Measurements from ENCODE around the gene SUN3. TPM values are rescaled to one million over a fixed set of nuclear protein-coding genes. Genes with fewer than 3 reads are reported as not detected.

The SUN3 gene
- total RNA-seq, 1 donor: not detected

DNA sequence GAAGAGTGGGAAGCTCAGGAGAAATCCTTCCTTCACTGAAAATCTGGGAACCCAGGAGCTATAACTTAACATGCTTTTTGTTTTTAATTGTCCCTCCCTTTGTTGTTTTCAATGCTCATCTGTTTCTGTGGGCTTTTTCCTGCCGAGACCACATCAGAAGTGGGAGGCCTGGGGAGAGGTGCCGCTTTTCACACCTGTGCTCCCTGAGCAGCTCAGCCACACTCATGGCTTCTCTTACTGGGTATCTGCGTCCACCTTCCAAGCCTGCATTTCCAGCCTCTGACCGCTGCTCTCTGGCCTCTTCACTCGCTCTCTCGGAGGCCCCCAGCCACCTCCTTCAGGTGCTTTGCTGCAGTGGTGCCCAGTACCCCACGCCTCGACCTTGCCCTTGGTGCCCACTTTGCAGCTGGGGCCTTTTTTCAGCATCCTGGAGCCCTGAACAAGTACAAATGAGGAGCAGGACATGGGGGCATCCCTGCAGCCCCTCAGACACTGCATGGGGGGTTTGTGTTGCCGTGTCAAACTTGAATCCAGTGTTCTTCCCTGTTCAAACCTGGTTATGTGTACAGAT, 16.4 kb upstream of the SUN3 start:
- no peak for DNase-seq (ENCODE audit: low read depth)
- no peak overlapping the region for H3K4me3 ChIP-seq (ENCODE audit: low read depth, low read length)
- TF ChIP-seq, protein P1, sequence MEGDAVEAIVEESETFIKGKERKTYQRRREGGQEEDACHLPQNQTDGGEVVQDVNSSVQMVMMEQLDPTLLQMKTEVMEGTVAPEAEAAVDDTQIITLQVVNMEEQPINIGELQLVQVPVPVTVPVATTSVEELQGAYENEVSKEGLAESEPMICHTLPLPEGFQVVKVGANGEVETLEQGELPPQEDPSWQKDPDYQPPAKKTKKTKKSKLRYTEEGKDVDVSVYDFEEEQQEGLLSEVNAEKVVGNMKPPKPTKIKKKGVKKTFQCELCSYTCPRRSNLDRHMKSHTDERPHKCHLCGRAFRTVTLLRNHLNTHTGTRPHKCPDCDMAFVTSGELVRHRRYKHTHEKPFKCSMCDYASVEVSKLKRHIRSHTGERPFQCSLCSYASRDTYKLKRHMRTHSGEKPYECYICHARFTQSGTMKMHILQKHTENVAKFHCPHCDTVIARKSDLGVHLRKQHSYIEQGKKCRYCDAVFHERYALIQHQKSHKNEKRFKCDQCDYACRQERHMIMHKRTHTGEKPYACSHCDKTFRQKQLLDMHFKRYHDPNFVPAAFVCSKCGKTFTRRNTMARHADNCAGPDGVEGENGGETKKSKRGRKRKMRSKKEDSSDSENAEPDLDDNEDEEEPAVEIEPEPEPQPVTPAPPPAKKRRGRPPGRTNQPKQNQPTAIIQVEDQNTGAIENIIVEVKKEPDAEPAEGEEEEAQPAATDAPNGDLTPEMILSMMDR (IDR thresholded peaks at IDR 0.05; ENCODE audit: insufficient read depth, low read length): no peak

DNA sequence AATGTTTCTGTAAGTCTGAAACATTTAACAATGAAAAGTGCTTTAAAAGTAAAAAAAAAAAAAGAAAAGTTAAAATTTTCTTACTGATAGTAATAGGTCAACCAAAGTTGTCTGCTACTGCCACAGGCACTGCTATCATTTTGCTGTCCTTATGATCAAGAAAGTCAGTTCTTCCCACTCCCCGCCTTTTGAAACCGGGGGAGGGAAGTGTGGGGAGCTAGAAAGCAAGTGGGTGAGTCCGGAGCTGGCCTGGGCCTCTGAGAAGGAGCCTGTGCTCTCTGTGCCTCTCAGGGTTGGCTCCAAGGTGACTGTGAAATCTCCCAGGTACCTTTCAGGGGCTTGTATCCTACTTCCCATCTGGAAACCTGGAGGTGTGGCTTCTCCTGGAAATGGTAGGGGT, 13.7 kb upstream of the SUN3 start:
- TF ChIP-seq, protein P1 (IDR thresholded peaks at IDR 0.05; ENCODE audit: insufficient read depth, low read length): no peak
- DNase-seq (ENCODE audit: low read depth): no peak
- H3K4me3 ChIP-seq (ENCODE audit: low read depth, low read length): no peak overlapping the region

DNA sequence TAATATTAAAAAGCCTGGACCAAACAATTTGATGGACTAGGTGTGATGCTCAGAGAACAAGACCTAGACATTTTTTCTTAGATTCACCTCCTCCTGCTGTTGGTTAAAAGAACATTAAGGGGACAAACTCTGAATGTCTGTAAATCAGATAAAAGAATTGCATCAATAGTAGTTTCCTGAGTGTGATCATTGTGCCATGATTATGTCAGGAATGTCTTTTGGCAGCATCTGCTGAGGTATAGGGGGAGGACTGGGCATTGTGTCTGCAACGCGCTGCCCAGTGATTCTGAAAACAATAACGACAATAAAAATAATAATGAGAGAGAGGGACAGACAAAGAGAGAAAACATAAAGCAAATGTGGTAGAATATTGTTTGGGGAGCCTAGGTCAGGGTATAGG, 13.3 kb upstream of the SUN3 start:
- TF ChIP-seq, protein P1 (IDR thresholded peaks at IDR 0.05; ENCODE audit: insufficient read depth, low read length): no peak
- H3K4me3 ChIP-seq (ENCODE audit: low read depth, low read length): no peak overlapping the region
- DNase-seq (ENCODE audit: low read depth): peak; percentile 30

GRCh38 chr7:48041653-48041970, 12.7 kb upstream of the SUN3 start:
- TF ChIP-seq, protein P1 (IDR thresholded peaks at IDR 0.05; ENCODE audit: insufficient read depth, low read length): no peak
- no peak overlapping the region for H3K4me3 ChIP-seq (ENCODE audit: low read depth, low read length)
- DNase-seq (ENCODE audit: low read depth): peak; percentile 11

GRCh38 chr7:48040944-48041652, 12.2 kb upstream of the SUN3 start:
- no peak overlapping the region for H3K4me3 ChIP-seq (ENCODE audit: low read depth, low read length)
- TF ChIP-seq, protein P1 (IDR thresholded peaks at IDR 0.05; ENCODE audit: insufficient read depth, low read length): no peak
- no peak for DNase-seq (ENCODE audit: low read depth)

DNA sequence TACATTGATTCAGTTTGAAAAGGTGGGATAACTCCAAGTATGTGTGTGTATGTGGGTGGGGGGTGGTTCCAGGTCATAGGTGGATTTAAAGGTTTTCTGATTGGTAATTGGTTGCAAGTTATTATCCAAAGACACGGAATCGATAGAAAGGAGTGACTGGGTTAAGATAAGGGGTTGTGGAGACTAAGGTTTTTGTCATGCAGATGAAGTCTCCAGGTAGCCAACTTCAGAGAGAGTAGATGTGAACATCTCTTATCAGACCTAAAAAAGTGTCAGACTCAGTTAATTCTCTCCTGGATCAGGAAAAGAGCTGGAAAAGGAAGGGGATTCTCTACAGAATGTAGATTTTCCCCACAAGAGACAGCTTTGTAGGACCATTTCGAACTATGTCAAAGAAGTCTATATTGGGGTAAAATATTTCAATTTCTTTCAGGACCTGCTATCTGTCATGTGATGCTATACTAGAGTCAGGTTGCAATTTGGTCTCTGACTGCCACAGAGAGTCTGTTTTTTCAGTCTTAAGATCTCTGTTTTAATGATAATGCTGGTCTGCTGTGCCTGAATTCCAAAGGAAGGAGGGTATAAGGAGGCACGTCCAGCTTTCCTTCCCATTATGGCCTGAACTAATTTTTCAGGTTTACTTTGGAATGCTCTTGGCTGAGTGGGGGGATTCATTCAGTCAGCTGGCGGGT, 10.1 kb upstream of the SUN3 start:
- DNase-seq (ENCODE audit: low read depth): no peak
- H3K4me3 ChIP-seq (ENCODE audit: low read depth, low read length): no peak overlapping the region
- TF ChIP-seq, protein P1 (IDR thresholded peaks at IDR 0.05; ENCODE audit: insufficient read depth, low read length): no peak
